GM12892 (cell line): Measurements from ENCODE around the gene CD69.

Experiments used
- POLR2A ChIP-seq: IDR thresholded peaks from 2 replicates; pipeline ENCODE4 v1.6.1; 2011; ENCODE audit warnings: low read depth, low read length, control low read depth
- POLR2AphosphoS5 ChIP-seq: IDR thresholded peaks from 2 replicates; pipeline ENCODE4 v1.6.1; 2011; ENCODE audit warnings: low read depth, low read length, control low read depth
- TAF1 ChIP-seq: IDR thresholded peaks from 2 replicates; pipeline ENCODE4 v1.6.1; 2011; ENCODE audit warnings: low read depth, mild to moderate bottlenecking, control low read depth, low read length, borderline replicate concordance

- TF ChIP-seq TAF1 (no peak), POLR2A (no peak), POLR2AphosphoS5 (no peak)
These were observed 45.2 kb upstream of the CD69 start for GRCh38 chr12:9805883-9806282.
